ENCODE data around the gene ARFGEF3.

The ARFGEF3 gene

GRCh38 chr6:138240476-138241245 is 78.9 kb downstream of the ARFGEF3 start:
- DNase-seq (ENCODE audit: low spot score), result peak; percentile 95

GRCh38 chr6:138241381-138241780 is 79.6 kb downstream of the ARFGEF3 start:
- no peak for DNase-seq (ENCODE audit: low spot score)

- DNase-seq (ENCODE audit: low spot score), result no peak
Measured at GRCh38 chr6:138241934-138242333, 80.2 kb downstream of the ARFGEF3 start.

GRCh38 chr6:138242987-138243592 is 81.4 kb downstream of the ARFGEF3 start:
- DNase-seq (ENCODE audit: low spot score), result peak; percentile 72

GRCh38 chr6:138245751-138246150 is 84.0 kb downstream of the ARFGEF3 start:
- no peak for DNase-seq (ENCODE audit: low spot score)

- peak; percentile 87 for DNase-seq (ENCODE audit: low spot score)
Measured at GRCh38 chr6:138246650-138247440, 85.1 kb downstream of the ARFGEF3 start.

GRCh38 chr6:138248011-138248410 is 86.3 kb downstream of the ARFGEF3 start:
- no peak for DNase-seq (ENCODE audit: low spot score)

- no peak for DNase-seq (ENCODE audit: low spot score)
Measured at GRCh38 chr6:138248878-138249277, 87.1 kb downstream of the ARFGEF3 start.

GRCh38 chr6:138250053-138250452 is 88.3 kb downstream of the ARFGEF3 start:
- DNase-seq (ENCODE audit: low spot score), result no peak

- DNase-seq (ENCODE audit: low spot score), result peak; percentile 72
Measured at GRCh38 chr6:138250513-138251247, 88.9 kb downstream of the ARFGEF3 start.

- no peak for DNase-seq (ENCODE audit: low spot score)
Measured at GRCh38 chr6:138253731-138254130, 92.0 kb downstream of the ARFGEF3 start.

- DNase-seq (ENCODE audit: low spot score), result no peak
Measured at GRCh38 chr6:138255443-138255842, 93.7 kb downstream of the ARFGEF3 start.

GRCh38 chr6:138257638-138258040 is 95.9 kb downstream of the ARFGEF3 start:
- no peak for DNase-seq (ENCODE audit: low spot score)

- no peak for DNase-seq (ENCODE audit: low spot score)
Measured at GRCh38 chr6:138258197-138258596, 96.5 kb downstream of the ARFGEF3 start.

- no peak for DNase-seq (ENCODE audit: low spot score)
Measured at GRCh38 chr6:138258991-138259390, 97.3 kb downstream of the ARFGEF3 start.

- no peak for DNase-seq (ENCODE audit: low spot score)
Measured at GRCh38 chr6:138261116-138261780, 99.5 kb downstream of the ARFGEF3 start.

- DNase-seq (ENCODE audit: low spot score), result no peak
Measured at GRCh38 chr6:138263963-138264362, 102.2 kb downstream of the ARFGEF3 start.

- no peak for DNase-seq (ENCODE audit: low spot score)
Measured at GRCh38 chr6:138264372-138264880, 102.7 kb downstream of the ARFGEF3 start.

- DNase-seq (ENCODE audit: low spot score), result no peak
Measured at GRCh38 chr6:138266095-138266494, 104.4 kb downstream of the ARFGEF3 start.

- DNase-seq (ENCODE audit: low spot score), result no peak
Measured at GRCh38 chr6:138267971-138268895, 106.5 kb downstream of the ARFGEF3 start.
